Measurements from ENCODE around the gene XCL1.

XCL1 gene

GRCh38 chr1:168627370-168627769 lies 51.0 kb downstream of the XCL1 start:
- Histone ChIP-seq H2AFZ (no peak overlapping the region), H3K27ac (no peak overlapping the region), H3K4me2 (ENCODE audit: low read length) (no peak overlapping the region), H3K79me2 (no peaks in the 10 kb centered on the region), H3K36me3 (ENCODE audit: control insufficient read depth, insufficient read depth, low read length) (no peaks in the 10 kb centered on the region), H3K4me1 (no peaks in the 10 kb centered on the region), H3K9ac (no peak overlapping the region), H3K4me3 (ENCODE audit: low read depth, low read length) (no peak overlapping the region), H3K9me3 (ENCODE audit: control insufficient read depth, low read length) (no peaks in the 10 kb centered on the region), H3K27me3 (ENCODE audit: control insufficient read depth, insufficient read depth, low read length) (no peaks in the 10 kb centered on the region)
- no peak for TF ChIP-seq CTCF (IDR thresholded peaks at IDR 0.05)

GRCh38 chr1:168628807-168629206 lies 52.4 kb downstream of the XCL1 start:
- Histone ChIP-seq H2AFZ (no peak overlapping the region), H3K9ac (no peak overlapping the region)

GRCh38 chr1:168629466-168629865 lies 53.1 kb downstream of the XCL1 start:
- H3K4me1 ChIP-seq: no peaks in the 10 kb centered on the region

More at GRCh38 chr1:168628807-168629206, 52.4 kb downstream of the XCL1 start:
- H3K79me2 ChIP-seq: no peaks in the 10 kb centered on the region
- no peaks in the 10 kb centered on the region for H3K27me3 ChIP-seq (ENCODE audit: control insufficient read depth, insufficient read depth, low read length)
- no peak overlapping the region for H3K4me2 ChIP-seq (ENCODE audit: low read length)
- no peak for TF ChIP-seq CTCF (IDR thresholded peaks at IDR 0.05)
- H3K36me3 ChIP-seq (ENCODE audit: control insufficient read depth, insufficient read depth, low read length): no peaks in the 10 kb centered on the region
- no peak overlapping the region for H3K27ac ChIP-seq
- H3K9me3 ChIP-seq (ENCODE audit: control insufficient read depth, low read length): no peaks in the 10 kb centered on the region
- H3K4me3 ChIP-seq (ENCODE audit: low read depth, low read length): no peak overlapping the region
- H3K4me1 ChIP-seq: no peaks in the 10 kb centered on the region

More at GRCh38 chr1:168629466-168629865, 53.1 kb downstream of the XCL1 start:
- H3K79me2 ChIP-seq: no peaks in the 10 kb centered on the region
- H3K9me3 ChIP-seq (ENCODE audit: control insufficient read depth, low read length): no peaks in the 10 kb centered on the region
- no peak overlapping the region for H3K4me2 ChIP-seq (ENCODE audit: low read length)
- H2AFZ ChIP-seq: no peak overlapping the region
- no peak overlapping the region for H3K27ac ChIP-seq
- H3K36me3 ChIP-seq (ENCODE audit: control insufficient read depth, insufficient read depth, low read length): no peaks in the 10 kb centered on the region
- no peaks in the 10 kb centered on the region for H3K27me3 ChIP-seq (ENCODE audit: control insufficient read depth, insufficient read depth, low read length)
- no peak overlapping the region for H3K9ac ChIP-seq
- TF ChIP-seq CTCF (IDR thresholded peaks at IDR 0.05): no peak
- no peak overlapping the region for H3K4me3 ChIP-seq (ENCODE audit: low read depth, low read length)
